ENCODE measurements around the gene AOX1.
"Not testable (repeated sequence)": the region's sequence is repeated elsewhere in the genome, so short reads cannot be mapped to it uniquely, and the experiment has no call there.

AOX1 gene

DNA sequence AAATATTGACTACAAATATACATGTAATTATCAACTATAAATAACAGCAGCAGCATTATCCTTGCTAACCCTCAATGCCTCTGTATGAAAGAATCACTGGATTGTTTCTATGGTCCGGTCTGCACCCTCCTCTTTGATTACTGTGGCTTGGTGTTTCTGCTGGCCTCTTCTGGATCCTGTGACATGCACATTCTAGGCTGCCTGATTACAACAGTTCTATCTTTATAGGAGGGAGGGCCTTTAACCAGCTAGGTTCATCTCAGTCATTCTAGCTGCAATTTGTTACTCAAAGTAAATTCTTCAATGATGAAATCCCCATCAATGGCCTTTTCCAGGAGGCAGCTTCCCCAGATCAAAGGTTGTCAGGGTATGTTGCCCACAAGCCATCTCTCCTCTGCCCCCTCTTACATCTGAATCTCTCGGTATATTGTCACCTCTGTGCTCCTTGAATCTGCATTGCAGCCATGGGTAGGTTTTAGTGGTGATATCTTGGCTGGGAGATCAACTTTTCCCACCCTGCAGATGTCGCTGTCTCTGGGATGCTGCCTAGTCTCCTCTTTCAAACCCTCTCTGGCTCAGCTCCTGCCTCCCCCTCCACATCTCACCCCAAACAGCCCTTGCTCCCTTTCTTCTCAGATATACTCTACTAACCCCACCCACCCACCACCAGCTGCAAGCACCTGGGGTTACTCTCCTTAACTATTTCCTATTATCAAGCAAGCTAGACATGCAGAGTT, 119.7 kb downstream of the AOX1 start:
- no peak for DNase-seq

- no peak for DNase-seq
Measured at GRCh38 chr2:200708943-200709342, 123.1 kb downstream of the AOX1 start.

DNA sequence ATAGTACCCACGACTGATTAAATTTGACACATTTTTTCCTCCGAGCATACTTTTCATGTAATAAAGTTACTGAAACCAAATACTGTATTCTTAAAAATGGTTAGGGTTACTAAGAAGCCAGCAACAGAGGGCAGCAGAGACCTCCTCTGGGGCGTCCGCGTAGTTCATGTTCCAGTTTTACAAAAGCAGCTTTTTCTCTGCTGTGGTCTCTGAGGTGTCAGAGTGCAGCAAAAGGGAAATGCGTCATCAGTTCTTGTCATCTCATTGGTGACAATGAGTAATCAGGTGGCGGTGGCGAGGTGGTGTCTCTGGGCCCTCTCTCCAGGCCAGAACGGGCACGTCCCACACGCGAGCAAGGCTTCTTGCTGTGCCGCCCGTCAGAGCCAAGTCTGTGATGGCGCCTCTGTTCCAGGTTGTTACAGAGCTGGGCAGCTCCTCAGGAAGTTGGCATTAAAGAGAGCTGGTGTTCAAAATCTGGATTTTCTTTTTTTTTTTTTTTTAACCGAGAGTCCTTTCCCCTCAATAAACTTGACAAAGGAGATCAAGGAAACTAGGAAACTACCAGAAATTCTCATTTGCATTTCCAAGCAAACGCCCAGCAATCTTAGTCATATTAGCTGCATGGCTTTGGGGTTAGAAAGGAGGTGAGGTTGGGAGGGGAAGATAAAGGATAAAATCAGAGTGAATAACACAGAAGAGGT, 127.3 kb downstream of the AOX1 start:
- DNase-seq, result peak; percentile 23

- DNase-seq, result no peak
Measured at GRCh38 chr2:200713704-200714064, 127.9 kb downstream of the AOX1 start.

DNA sequence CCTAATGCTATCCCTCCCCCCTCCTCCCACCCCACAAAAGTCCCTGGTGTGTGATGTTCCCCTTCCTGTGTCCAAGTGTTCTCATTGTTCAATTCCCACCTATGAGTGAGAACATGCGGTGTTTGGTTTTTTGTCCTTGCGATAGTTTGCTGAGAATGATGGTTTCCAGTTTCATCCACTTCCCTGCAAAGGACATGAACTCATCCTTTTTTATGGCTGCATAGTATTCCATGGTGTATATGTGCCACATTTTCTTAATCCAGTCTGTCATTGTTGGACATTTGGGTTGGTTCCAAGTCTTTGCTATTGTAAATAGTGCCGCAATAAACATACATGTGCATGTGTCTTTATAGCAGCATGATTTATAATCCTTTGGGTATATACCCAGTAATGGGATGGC, 129.2 kb downstream of the AOX1 start:
- not testable (repeated sequence) for DNase-seq

- no peak for DNase-seq
Measured at GRCh38 chr2:200716386-200716785, 130.6 kb downstream of the AOX1 start.
